SW480 (cell line): ENCODE data around the gene KCNK15.
"Not testable (repeated sequence)": the region's sequence is repeated elsewhere in the genome, so short reads cannot be mapped to it uniquely, and the experiment has no call there.

Experiments
- DNase-seq: peaks from one replicate; pipeline ENCODE4 v3.0.0-alpha.2; 2016; ENCODE audit warnings: low spot score

The KCNK15 gene

DNA sequence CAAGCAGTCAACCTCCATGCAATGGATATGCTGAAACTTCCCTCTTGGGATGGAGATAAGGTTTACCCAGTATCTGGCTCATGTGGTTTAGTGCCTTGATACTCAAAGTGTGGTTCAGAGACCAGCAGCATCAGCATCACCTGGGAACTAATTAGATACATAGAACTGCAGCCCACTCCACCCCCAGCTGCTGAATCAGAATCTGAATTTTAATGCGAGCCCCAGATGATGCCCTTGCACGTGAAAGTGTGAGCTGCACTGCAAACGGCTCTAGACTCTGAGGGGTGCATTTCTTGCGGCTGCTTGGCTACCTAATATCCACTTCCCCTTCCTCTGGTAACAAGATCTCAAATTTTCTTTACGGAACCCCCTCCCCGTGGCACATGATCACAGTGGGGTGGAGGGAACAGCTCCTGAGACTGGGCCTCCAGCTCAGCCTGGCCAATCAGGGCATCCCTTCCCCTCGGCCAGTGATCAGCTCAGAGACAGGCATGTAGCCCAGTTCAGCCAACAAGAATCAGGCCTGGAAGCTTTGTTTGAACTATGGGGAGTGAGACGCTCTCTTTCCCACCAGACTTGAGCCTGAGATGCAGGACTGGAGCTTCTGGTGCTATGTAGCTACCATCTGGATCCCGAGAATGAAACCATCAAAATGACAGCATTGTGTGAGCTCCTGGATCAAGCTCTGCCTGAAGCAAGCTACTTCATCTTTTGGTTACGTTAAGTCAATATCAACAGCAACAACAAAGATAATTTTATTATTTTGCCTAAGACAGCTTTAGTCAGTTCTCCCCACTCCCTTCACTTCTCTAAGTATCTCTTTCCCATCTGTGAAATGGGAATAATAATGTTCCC, 12.8 kb downstream of the KCNK15 start:
- DNase-seq = no peak

DNA sequence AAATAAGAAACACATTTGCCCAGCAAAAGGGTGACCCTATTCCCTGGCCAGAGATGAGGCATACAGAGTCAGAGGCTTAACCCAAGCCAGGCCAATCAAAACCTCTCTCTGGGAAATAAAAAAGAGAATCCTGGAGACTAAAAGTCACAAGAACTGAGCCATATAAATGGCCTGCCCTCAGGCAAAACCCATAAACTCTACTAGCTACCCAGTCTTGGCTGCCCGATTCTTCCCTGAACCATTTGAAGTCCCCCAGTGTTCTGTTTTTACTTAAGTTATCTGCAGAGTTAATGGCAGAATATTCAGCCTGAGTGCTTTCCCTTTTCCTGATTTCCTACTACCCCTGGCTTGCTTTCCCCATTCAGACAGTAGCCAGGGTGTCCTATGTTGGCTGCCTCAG, 13.9 kb downstream of the KCNK15 start:
- DNase-seq = no peak

DNA sequence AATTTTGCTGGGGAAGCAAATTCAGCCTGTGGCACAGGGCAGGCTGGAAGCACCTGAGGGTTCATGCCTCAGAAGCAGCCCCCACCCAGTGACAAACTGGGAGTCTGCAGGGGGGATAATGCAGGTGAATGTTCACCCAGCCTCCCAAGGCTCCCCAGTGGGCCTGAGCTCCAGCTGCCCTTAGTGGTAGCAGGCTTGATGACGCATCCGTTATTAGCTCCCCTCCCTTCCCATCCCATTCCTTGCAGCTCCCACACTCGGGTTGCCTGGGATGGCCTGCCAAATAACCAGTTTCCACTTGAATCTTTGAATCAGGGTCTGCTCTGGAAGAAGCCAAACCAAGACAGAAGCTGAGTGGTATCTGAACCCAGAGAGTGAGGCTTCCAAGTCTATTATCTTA, 15.8 kb downstream of the KCNK15 start:
- DNase-seq = no peak

DNA sequence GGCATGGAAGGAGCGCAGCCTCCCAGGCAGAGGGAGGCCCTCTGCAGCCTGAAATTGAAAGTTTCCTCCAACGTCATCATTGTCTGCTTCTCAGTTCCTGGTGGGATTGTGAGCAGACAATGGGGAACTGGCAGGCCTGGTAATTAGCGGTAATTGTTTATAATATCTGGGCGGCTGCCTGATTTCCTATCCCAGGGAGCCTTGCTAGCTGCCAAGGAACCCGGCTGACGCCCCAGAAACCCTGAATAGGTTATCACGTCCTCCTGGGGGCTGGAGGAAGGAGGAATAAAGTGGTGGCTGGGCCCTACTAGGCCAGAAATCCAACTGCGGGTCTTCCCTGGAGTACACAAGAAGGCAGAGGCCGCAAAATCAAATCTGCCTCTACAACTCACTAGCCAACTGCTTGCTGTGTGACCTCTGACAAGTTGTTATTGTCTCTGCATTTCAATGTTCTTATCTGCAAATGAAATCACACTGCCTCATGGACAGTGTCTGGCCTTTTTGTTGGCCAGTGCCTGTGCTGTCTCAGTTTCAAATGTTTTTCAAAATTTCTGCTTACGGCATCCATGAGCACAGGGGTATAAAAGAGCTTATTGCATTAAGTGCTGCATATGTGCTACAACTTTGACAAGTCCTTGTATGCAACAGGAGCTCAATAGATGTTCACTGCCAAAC, 16.9 kb downstream of the KCNK15 start:
- DNase-seq = no peak

DNA sequence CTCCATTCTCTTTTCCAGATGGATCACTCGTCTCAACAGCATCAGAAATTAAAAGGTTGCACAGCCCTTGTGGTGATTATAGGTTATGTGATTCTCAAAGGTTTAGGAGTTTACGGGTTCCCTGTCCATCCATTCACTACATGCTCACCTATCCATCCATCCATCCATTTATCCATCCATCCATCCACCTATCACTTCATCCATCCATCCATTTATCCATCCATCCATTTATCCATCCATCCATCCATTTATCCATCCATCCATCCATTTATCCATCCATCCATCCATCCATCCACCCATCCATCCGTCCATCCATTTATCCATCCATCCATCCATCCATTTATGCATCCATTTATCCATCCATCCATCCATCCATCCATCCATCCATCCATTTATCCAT, 18.1 kb downstream of the KCNK15 start:
- not testable (repeated sequence) for DNase-seq

DNA sequence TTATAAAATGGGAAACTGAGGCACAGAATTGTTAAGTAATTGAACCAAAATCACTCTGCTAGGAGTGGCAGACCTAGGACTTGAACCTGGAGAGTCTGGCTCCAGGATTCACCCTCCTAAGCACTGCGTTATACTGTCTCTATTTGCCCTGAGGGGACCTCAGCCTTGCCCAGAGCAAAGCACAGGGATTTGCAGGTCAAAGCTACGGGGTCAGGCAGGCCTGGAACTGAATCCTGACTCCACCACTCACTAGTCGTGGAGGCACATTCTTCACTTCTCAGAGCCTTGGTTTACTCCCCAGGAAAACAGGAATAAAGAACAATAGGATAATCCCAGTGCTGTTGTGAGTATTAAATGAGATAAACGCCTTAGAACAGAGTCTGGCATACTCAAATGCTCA, 19.4 kb downstream of the KCNK15 start:
- DNase-seq = no peak

DNA sequence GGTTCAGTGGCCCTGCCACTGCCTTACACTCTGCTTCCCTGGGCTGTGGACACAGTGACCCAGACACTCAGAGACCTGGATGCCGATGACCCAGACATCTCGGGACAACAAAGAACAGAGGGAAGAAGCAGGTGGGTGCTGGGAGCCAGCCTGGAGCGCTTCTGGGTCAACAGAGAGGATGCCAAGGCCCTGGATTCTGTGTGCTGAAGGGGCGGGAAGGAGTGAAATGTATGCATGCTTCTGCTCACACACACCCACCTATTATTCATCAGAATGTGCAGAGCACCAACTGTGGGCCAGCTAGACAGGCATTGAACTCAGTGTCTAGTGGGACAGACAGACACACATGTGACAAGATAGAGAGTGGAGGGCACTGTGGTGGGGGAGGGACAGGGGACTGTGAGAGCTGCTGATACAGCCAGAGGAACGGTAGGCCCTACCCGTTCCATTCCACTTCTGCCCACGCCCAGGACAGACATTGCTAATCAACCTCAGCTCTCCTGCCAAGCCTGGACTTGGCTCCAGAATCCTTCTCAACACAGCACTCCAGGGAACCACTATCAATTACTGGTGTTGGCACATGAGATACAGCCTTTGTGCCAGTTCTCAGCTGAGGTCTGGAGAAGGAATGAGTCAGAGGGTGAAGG, 20.2 kb downstream of the KCNK15 start:
- peak; percentile 34 for DNase-seq

DNA sequence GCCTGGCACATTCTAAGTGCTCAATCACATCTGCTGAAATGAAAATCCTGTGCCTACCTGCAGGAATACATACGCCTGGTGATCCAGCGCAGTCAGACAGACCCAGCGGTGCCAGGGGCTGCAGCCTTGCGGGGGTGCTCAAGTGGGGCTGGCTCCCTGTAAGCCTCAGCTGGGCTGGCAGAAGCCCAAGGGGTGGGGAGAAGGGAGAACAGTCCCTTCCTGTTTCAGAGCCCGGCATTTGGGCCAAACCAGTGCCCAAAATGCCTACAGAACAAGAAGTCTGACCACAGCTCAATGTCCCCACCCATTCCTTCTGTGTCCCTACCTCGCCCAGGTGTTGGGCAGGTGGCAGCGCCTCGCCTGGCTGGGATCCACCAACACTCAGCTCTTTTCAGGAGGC, 22.6 kb downstream of the KCNK15 start:
- DNase-seq = no peak

DNA sequence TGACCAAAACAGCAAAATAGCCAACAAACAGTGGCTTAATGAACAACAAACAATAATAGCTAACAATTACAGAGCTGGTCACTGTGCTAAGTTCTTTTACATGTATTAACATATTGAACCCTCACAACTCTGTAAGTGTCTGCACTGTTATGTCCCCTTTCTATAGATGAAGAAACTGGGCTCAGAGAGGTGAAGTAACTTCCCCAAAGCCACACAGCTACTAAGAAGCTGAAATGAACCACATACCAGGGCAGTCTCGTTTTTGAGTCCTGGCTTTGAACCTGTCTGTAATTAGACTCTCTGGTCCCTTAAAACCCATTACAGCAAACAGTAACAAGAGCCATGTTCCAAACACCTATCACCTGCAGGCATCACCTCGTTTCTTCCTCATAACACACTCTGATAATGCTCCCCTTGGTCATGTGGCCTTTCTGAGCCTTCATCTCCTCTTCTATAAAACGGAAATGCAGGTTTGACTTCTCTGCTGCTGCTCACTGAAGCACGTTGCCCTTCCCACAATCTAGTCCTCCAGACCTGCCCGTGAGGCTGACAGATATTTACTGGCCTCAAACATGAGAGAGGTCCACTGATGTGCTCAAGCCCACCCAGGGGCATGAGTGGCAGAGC, 23.3 kb downstream of the KCNK15 start:
- DNase-seq = no peak

DNA sequence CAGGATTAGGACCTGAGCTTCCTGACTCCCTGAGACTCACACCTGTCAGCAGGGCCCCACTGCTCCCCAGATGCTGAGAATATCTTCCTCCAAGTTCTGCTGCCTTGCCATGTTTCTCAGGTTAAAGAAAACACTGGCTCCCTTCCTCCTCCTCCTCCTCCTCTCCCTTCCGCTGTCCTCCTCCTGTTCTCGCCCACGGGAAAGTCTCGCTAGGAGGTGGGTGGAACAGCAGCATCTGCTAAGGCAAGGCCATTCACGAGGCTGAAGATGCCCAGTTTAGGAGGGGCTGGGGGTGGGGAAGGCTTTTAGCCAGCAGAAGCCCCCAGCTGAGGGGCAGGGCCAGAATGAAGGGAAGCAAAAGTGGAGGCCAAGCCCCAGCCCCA, 23.8 kb downstream of the KCNK15 start:
- no peak for DNase-seq

DNA sequence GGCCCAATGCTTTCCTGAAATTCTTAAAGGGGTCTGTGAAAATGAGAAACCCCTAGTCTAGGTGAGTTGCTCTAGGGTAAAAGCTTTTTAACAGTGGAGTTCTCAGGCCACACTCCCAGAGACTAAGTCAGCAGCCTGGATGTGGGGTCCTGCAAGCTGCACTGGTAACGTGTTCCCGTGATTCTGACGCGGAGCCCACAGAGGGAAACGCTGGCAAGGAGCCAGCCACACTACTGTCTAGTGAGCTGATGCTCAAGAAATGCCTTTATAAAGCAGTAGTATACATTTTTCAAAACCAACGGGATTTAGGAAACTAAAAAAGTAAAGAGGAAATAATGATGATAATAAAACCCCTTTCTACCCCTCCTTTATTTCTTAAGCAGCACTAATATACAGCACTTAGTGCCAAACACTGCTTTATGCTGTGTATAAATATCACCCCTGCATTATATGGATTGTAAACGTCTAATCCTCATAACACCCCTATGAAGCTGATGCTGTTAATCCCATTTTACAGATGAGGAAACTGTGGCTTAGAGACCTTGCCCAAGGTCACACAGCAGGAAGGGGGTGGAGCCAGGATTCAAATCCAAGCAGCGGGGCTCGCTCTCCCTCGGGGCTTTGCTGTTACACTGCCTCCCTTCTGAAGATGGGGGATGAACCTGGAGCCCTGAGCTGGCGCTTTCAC, 25.0 kb downstream of the KCNK15 start:
- DNase-seq = no peak

DNA sequence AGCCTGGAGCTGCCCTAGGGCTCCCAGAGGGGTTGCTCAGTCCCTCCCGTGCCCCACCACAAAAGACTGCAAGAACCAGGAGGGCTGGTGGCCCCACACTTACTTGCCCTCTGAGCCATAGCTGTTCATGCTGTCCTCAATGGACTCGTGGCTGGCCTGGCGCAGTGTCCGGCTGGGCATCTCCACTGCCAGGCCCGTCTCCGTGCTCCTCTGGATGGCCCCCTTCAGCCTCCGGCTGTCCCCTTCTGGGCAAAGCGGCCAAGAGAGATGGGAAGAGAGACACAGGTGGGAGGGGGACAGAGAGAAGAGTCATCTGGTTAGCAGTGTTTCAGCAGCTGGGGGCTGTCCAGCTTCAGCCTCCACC, 25.5 kb downstream of the KCNK15 start:
- DNase-seq = no peak

DNA sequence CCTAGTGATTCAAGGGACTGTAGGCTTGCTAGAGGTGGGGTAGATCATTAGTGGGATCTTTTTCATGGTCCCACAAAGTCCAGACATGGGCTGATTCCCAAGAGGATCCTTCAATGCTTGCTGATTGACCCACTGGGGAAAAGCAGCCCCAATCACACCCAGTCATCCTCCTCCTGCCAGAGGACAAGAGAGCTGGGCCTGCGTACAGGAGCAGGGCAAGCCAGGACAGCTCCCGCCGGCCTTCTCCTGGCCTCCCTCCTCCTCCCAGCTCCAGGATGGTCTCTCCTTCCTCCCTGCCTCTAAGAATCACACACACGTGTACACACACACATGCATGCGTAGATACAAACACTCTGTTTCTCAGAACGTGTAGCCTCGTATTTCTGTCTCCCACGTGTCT, 27.0 kb downstream of the KCNK15 start:
- DNase-seq = no peak

DNA sequence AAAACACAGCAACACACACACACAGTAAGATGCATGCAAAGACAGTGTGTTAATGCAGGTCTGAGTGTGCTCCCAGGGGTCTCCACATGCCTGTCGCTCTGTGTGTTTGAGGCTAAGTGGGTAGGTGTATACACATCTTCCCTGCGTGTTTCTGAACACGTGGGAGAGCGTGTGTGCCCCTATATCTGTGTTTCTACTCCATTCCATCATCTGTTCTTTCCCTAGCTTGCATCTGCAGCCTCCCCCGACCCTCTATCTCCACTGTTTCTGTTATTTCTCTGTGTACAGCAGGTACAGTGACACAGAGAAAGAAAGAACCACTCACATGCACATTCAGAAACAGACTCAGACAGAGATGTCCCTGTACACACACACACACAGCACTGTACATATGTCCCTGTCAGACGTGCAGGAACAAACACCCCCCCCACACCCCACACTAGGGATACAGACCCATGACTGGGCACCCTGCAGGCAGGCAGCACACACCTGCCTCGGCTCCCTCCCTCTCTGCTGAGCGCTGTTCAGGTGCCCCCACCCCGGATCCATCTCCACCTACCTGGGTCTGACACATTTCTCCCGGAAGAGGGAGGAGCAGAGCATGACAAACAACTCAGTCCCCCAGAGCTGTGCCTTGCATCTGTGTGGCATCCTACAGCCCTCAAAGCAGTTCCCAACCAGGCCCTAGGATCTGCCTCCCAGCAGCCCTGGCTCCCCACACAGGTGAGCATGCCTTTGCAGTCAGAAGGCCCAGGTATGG, 27.6 kb downstream of the KCNK15 start:
- DNase-seq = no peak

DNA sequence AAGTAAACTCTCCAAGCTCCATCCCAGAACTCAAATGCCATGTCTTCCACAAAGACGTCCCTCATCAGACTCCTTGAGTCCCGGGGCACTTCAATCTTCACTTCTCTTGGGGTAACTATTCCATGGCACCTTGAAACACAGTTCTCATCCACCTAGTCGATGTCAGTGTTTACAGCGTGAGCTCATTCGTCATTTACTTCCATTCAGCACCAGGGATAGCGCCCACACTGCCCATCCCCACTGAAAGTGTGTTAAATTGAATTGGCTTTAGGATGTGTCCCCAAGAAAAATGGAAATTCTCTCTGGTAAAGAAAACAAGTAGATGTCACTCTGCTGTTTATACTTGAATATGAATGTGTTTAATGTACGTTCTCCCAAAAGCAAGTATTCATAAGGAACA, 31.3 kb downstream of the KCNK15 start:
- DNase-seq = peak; percentile 23

DNA sequence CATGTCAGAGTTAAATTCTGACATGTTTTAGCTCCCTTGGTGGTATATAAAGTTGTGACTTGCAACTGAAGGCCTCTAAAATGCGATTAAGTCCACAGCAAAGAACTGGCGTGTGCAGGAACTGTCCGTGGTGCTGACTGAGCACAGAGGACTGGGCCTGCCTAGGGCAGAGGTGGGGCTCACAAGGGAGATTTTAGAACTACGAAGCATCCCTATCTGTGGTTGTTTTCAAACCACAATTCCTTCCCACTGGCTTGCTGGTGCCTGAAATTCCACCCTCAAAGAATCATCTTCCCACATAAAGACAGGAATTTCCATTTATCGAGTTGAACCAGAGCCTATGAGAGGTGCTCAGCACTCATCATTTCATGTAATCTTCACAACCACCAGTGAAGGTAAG, 34.6 kb downstream of the KCNK15 start:
- DNase-seq = peak; percentile 48

DNA sequence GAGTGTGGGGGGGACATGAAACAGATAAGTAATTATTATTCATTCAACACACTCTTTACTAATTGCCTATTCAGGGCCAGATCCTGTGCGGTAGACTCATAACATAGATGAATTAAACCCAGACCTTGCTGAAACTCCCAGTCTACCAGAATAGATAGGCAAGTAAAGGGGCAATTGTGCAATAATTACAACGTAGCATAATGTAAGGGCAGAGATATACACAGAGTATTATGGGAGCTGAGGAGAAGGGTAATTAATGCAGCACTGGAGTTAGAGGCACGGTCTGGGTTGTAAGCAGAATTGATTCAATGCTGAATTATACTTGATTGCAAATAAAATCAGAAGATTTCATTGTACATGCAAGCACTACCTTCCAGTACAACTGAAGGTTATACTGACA, 35.5 kb downstream of the KCNK15 start:
- no peak for DNase-seq

DNA sequence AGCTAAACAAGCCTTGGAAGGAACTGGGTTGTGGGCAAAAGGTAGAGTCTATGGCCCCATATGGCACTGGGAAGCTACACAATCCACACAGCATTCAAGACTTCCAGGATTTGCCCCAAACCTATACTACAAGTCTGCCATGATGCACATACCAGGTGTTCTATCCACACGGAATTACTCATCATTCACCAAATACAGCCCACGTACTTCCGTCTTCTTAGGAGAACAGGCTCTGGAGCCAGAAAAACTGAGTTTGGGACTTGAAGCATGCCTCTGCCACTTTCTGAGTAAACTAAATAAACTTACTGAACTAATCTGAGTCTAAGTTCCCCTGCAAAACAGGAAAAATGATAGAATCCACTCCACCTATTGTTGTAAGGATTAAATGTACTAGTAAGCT, 36.1 kb downstream of the KCNK15 start:
- no peak for DNase-seq

DNA sequence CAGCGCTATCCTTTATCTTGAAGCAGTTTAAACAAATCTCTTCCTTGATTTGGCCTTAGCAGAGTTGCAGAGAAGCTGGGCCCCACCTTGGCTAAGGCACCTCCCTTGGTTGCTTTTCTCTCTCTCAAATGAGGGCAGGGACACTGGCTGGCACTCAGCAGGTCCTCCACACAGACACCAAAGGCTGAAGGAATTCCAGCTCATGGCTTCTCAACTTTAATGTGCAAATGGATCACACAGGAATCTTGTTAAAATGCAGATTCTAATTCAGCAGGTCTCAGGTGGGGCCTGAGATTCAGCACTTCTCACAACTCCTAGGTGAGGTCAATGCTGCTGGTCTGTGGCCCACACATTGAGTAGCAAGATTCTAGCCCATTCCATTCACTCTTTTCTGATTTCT, 39.0 kb downstream of the KCNK15 start:
- no peak for DNase-seq

DNA sequence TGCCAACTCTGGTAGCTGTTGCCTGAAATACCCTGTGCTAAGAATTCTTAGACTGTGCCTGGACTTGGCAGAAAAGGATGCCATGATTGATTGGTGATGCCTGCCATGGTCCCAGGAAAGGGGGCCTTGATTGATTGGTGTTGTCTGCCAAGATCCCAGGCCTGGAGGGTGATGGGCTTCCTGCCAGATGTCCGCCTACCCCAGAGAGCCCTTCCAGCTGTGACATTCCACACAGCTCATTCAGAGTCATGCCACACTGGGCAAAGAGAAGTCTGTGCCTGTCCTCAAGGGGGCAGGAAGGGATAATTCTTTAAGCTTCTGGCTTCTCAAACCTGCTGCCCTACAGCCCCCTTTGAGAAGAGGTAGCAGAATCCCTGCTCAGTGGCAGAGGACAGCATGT, 40.1 kb downstream of the KCNK15 start:
- DNase-seq = no peak

DNA sequence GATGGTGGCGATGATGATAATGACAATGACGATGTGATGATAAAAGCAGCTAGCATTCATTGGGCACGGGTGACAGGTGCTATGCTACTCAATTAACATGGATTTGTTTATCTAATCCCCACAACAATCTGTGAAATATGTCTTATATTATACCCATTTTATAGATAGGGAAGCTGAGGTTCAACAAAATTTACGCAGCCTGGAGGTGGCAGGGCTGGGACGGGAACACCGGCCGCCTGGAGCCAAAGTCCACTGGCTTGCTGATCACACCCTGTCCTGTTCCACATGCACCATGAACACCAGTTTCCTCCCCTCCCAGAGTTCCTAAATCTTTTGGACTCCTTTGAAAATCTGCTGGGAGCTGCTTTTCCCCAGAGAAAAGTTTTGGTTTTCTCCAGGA, 41.6 kb downstream of the KCNK15 start:
- DNase-seq = no peak
